Measurements from ENCODE around the gene EOMES.

DNA sequence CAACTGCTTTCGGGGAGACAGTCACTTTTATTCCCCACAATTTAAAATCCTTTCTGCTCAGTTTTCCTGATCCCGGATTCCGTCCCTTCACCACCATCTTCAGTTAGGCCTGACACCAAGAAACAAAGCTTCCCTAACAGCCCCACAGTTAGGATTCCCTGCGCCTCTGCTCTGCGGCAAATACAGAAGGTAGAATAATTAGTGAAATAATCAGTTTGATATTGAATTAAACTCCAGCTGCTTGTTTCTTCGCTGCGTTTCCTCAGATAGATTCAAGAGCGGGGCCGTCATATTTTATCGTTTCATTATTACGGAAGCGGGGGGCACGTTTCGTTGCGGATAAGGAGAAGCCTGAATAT is 1.3 kb upstream of the EOMES start:
- TF ChIP-seq, protein P1, sequence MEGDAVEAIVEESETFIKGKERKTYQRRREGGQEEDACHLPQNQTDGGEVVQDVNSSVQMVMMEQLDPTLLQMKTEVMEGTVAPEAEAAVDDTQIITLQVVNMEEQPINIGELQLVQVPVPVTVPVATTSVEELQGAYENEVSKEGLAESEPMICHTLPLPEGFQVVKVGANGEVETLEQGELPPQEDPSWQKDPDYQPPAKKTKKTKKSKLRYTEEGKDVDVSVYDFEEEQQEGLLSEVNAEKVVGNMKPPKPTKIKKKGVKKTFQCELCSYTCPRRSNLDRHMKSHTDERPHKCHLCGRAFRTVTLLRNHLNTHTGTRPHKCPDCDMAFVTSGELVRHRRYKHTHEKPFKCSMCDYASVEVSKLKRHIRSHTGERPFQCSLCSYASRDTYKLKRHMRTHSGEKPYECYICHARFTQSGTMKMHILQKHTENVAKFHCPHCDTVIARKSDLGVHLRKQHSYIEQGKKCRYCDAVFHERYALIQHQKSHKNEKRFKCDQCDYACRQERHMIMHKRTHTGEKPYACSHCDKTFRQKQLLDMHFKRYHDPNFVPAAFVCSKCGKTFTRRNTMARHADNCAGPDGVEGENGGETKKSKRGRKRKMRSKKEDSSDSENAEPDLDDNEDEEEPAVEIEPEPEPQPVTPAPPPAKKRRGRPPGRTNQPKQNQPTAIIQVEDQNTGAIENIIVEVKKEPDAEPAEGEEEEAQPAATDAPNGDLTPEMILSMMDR (conservative IDR thresholded peaks at IDR 0.05; ENCODE audit: low read depth, low read length) = no peak
- TF ChIP-seq CEBPB (IDR thresholded peaks at IDR 0.05; ENCODE audit: low read depth, low read length) = no peak
- no peak for TF ChIP-seq NFE2L2 (IDR thresholded peaks at IDR 0.05; ENCODE audit: low read depth, low read length)
- TF ChIP-seq CHD1 (IDR thresholded peaks at IDR 0.05; ENCODE audit: low read depth, low read length) = no peak
